Measurements from ENCODE around the gene TRIM51.
"Not testable (repeated sequence)": the region's sequence is repeated elsewhere in the genome, so short reads cannot be mapped to it uniquely, and the experiment has no call there.

- TF ChIP-seq POLR2A (IDR thresholded peaks at IDR 0.05) = not testable (repeated sequence)
- TF ChIP-seq, protein P1, sequence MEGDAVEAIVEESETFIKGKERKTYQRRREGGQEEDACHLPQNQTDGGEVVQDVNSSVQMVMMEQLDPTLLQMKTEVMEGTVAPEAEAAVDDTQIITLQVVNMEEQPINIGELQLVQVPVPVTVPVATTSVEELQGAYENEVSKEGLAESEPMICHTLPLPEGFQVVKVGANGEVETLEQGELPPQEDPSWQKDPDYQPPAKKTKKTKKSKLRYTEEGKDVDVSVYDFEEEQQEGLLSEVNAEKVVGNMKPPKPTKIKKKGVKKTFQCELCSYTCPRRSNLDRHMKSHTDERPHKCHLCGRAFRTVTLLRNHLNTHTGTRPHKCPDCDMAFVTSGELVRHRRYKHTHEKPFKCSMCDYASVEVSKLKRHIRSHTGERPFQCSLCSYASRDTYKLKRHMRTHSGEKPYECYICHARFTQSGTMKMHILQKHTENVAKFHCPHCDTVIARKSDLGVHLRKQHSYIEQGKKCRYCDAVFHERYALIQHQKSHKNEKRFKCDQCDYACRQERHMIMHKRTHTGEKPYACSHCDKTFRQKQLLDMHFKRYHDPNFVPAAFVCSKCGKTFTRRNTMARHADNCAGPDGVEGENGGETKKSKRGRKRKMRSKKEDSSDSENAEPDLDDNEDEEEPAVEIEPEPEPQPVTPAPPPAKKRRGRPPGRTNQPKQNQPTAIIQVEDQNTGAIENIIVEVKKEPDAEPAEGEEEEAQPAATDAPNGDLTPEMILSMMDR (IDR thresholded peaks at IDR 0.05) = not testable (repeated sequence)
These were observed 1.9 kb downstream of the TRIM51 start for GRCh38 chr11:55884995-55885394.

Data from lower leg skin (tissue), 3 donors.